Activated T-cell treated with anti-CD3 and anti-CD28 coated beads, Interleukin-2, amount 50 U/mL, for 24 hours (primary cell): ENCODE data around the gene C5orf47.
A peak's percentile ranks its signal among the peaks of the same experiment; 100 is the strongest.

Source experiments
- DNase-seq: peaks from one replicate; pipeline ENCODE4 v3.0.0-alpha.2; 2020
- H3K27ac Mint-ChIP-seq: 2 replicates; pipeline ENCODE4 v1.8.0; 2020; ENCODE audit warnings: mild to moderate bottlenecking, mixed read lengths
- H3K27me3 Mint-ChIP-seq: 2 replicates; pipeline ENCODE4 v1.8.0; 2020; ENCODE audit warnings: mixed read lengths
- H3K36me3 Mint-ChIP-seq: 2 replicates; pipeline ENCODE4 v1.8.0; 2020; ENCODE audit warnings: low read depth, mixed read lengths
- H3K4me1 Mint-ChIP-seq: 2 replicates; pipeline ENCODE4 v1.8.0; 2020; ENCODE audit warnings: low read depth, mixed read lengths
- H3K4me3 Mint-ChIP-seq: 2 replicates; pipeline ENCODE4 v1.8.0; 2020; ENCODE audit warnings: mild to moderate bottlenecking, moderate library complexity, mixed read lengths
- H3K9me3 Mint-ChIP-seq: 2 replicates; pipeline ENCODE4 v1.8.0; 2020; ENCODE audit warnings: mixed read lengths

C5orf47 gene

DNA sequence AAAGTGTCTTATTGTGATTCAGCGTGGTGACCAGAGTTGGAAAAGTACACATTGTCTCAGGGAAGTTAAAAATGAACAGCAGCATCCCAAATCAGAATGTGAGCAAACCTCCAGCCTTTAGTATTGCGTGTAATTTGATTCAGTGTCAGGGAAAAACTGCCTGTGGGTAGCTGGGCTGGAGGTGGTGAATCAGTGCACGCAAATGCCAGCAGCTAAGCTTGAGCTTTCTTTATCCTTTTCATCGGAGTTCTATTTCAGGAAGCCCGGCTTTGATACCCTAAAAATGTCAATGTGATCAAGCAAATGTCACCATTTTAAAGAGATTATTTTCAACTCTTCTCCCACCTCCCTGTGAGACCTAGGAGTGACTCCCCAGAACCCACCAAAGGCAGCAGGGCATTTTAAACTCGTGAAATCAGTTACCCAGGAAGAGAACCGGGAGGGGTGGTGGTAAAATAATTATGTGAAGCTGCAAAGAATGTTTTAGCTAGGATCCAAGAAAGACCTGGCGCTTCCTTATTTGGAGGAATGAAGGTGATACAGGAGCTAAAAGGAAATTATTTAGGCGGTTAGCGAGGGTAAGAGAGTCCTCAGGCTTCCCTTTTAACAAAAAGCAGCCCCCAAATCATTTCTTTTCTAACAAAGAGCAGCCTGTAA lies 25.7 kb upstream of the C5orf47 start:
- Mint-ChIP-seq H3K4me3 (no peak overlapping the region), H3K36me3 (peaks cover 4% of the 10 kb centered on the region), H3K9me3 (no peaks in the 10 kb centered on the region), H3K27ac (no peak overlapping the region), H3K27me3 (no peaks in the 10 kb centered on the region), H3K4me1 (peaks cover 18% of the 10 kb centered on the region)
- no peak for DNase-seq

DNA sequence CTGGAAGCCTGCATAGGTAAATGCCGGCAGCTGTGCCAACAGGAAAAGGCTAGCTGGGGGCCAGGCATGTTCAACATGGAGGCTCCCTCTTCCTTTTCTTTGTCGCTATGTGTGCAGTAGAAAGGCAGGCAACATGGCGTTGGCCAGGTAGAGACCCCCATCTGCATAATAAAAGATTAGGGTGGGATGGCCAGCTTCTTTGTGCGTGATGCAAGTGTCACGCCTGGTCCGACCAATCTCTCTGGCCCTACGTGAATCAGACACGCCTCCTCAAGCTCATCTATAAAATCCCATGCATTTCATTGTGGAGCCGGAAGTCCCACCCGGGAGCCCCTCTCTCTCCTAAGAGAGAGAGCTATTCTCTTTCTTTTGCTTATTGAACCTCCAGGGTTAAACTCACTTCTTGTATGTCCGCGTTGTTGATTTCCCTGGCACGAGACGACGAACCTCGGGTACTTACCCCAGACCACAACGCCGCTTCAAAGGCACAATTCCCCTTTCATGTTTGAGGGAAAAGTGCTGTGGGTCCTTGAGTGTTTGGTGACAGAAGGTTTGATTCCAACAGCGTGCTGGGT lies 25.0 kb upstream of the C5orf47 start:
- Mint-ChIP-seq H3K36me3 (peaks cover 4% of the 10 kb centered on the region), H3K27me3 (no peaks in the 10 kb centered on the region), H3K4me3 (peak overlapping the region; percentile 1), H3K4me1 (peaks cover 18% of the 10 kb centered on the region), H3K27ac (no peak overlapping the region), H3K9me3 (no peaks in the 10 kb centered on the region)
- no peak for DNase-seq

DNA sequence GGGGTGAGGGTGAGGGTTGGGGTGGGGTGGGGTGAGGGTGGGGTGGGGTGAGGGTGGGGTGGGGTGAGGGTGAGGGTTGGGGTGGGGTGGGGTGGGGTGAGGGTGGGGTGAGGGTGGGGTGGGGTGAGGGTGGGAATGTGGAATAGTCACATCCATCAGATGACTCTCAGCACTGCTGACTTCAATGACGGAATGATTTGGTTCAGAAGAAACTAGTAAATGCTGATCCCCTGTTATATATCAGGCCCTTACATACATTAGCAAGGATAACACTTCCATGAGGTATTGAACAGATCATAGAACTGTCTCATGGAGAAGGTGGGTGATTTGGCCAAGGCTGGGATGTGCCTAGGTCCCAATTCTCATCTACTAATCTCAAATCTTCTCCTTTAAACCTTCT lies 24.5 kb upstream of the C5orf47 start:
- Mint-ChIP-seq H3K9me3 (no peaks in the 10 kb centered on the region), H3K4me1 (peaks cover 18% of the 10 kb centered on the region), H3K36me3 (no peaks in the 10 kb centered on the region), H3K4me3 (no peak overlapping the region), H3K27me3 (no peaks in the 10 kb centered on the region), H3K27ac (no peak overlapping the region)
- DNase-seq: no peak

DNA sequence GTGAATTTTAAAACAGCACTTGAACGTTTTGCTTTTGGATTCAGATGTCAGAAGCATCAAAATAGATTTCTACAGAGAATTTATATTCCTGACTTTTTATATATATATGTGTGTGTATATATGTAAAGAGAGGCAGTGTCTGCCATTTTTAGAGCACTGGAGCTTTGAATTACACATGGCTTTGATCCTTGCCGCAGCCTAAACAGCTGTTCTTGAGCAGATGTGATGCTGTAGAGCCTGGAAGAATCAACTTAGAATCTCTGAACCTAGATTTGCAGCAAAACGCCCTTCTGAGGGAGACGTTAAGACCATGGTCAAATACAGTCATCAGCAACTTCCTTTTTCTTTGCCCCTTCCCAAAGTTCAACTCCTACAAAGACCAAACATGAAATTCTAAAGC lies 21.7 kb upstream of the C5orf47 start:
- no peaks in the 10 kb centered on the region for H3K36me3 Mint-ChIP-seq

GRCh38 chr5:173968154-173968797 lies 20.7 kb upstream of the C5orf47 start:
- DNase-seq: no peak
- Mint-ChIP-seq H3K36me3 (no peaks in the 10 kb centered on the region), H3K27me3 (peaks cover 9% of the 10 kb centered on the region), H3K27ac (no peak overlapping the region), H3K4me1 (peaks cover 22% of the 10 kb centered on the region), H3K9me3 (no peaks in the 10 kb centered on the region), H3K4me3 (no peak overlapping the region)

More for the DNA sequence above, 21.7 kb upstream of the C5orf47 start:
- no peak for DNase-seq
- Mint-ChIP-seq H3K4me3 (no peak overlapping the region), H3K27ac (no peak overlapping the region), H3K4me1 (peaks cover 18% of the 10 kb centered on the region), H3K27me3 (peaks cover 4% of the 10 kb centered on the region), H3K9me3 (no peaks in the 10 kb centered on the region)

DNA sequence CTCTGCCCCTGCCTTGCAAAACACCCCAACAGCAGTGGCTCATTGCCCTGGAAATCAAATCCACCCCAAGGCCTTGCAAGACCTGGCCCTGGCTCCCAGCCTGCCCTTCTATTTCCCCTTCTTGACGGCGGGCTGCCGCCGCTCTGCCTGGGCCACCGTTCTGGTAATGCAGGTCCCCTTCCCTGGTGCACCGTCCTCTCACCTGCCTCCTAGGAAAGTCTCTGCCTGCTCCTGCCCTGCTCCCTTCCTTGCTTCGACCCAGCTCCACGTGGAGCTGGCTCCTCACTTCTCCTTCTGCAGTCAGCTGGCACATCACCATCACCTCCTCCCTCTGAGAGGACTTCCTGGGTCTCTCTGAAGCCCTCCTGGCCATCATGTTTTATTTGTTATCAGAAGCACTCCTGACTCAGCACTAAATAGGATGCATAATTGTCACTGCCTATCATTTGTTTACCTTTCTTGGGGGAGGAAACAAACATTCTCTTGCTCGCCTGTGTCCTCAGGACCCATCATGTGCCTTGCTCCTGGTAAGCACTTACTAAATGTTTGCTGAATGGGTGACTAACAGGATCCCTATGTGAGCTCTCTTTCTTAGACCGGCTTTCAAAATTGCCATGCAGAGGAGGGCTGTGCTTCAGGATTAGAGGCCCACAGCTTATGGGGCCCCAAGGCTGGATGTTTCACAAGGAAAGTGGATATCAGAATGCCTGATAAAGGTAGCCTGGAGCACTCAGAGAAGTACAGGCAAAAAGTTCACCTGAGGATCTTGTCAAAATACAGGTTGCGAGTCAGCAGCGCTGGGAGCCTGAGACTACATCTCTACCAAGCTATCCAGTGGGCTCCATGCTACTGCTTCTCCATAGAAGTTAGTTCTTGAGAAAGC lies 19.6 kb upstream of the C5orf47 start:
- Mint-ChIP-seq H3K4me1 (peaks cover 22% of the 10 kb centered on the region), H3K27ac (no peak overlapping the region), H3K4me3 (no peak overlapping the region), H3K36me3 (no peaks in the 10 kb centered on the region), H3K27me3 (peaks cover 15% of the 10 kb centered on the region), H3K9me3 (no peaks in the 10 kb centered on the region)
- no peak for DNase-seq

- Mint-ChIP-seq H3K9me3 (no peaks in the 10 kb centered on the region), H3K36me3 (no peaks in the 10 kb centered on the region), H3K27me3 (peaks cover 16% of the 10 kb centered on the region), H3K4me3 (no peak overlapping the region), H3K4me1 (peaks cover 13% of the 10 kb centered on the region), H3K27ac (no peak overlapping the region)
- DNase-seq: no peak
Measured at GRCh38 chr5:173970878-173971650, 17.9 kb upstream of the C5orf47 start.

DNA sequence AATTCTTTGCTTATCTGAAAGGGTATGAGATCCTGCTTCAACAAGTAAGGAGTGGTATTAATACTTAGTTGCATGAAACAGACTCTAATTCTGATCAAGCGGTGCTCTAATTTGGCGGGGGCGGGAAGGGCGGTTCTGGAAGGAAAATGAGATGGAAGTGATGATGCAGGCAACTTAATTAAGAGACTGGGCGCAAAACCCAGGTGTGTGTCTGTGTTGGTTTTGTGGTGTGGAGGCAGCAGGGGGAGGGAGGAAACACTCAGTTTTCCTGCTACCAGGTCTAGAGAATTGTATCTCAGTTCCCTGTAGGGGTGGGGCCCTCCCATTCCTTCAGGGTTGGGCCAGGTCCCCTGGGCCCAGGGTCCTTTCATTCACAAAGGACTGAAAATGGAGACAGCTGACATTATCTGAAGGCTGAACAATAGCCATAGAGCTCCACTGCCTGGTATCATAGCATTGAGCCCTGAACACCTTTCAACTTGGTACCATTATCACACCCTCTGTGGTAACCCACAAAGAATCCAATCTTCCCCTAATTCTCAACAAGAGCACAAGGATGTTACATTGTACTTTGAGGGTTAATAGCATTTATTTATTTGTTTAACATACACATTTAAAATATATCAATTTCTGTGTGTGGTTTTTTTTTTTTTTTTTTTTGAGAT lies 17.2 kb upstream of the C5orf47 start:
- Mint-ChIP-seq H3K36me3 (no peaks in the 10 kb centered on the region), H3K4me1 (peaks cover 13% of the 10 kb centered on the region), H3K9me3 (no peaks in the 10 kb centered on the region), H3K27me3 (peaks cover 18% of the 10 kb centered on the region), H3K4me3 (no peak overlapping the region), H3K27ac (no peak overlapping the region)
- no peak for DNase-seq

- H3K27me3 Mint-ChIP-seq: peaks cover 22% of the 10 kb centered on the region
- peaks cover 13% of the 10 kb centered on the region for H3K4me1 Mint-ChIP-seq
- H3K27ac Mint-ChIP-seq: no peak overlapping the region
- no peaks in the 10 kb centered on the region for H3K36me3 Mint-ChIP-seq
- H3K4me3 Mint-ChIP-seq: no peak overlapping the region
- H3K9me3 Mint-ChIP-seq: no peaks in the 10 kb centered on the region
- DNase-seq: no peak
Measured at GRCh38 chr5:173972607-173972924, 16.4 kb upstream of the C5orf47 start.

DNA sequence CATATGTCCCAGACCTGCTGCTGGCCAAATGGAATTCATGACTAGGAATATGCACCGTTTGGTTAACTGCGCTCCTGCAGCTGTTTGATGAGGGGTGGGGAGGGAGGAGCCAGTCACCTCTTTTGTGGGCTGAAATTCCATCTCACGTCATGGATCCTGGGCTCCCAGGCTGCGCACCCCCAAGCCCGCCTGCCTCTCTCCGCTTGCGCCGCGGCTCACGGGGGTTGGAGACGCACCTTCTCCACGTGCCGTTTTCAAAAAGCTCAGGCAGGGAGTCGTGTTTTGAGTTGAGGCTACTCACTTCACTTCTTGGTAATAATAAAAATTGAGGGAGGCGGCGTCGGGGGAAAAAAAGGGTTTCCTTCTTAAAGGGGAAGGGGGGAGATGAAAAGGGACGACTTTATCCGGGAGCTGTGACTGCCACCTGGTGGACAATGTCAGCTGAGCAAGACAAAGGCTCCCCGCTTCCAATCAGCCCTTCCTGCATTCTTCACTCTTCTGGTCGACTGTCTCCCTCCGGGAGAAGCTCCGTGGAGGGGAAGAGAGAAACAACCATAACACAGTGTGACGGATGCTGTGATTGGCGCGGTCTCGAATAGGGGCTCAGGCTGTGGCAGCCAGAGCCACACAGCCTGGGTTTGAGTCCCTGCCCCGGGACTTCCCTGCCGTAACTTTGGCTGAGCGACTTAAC lies 15.9 kb upstream of the C5orf47 start:
- Mint-ChIP-seq H3K4me3 (peak overlapping the region; percentile 74), H3K27me3 (peaks cover 26% of the 10 kb centered on the region), H3K4me1 (peaks cover 13% of the 10 kb centered on the region), H3K36me3 (no peaks in the 10 kb centered on the region), H3K27ac (no peak overlapping the region), H3K9me3 (no peaks in the 10 kb centered on the region)
- peak; percentile 83 for DNase-seq

GRCh38 chr5:173973616-173973969 lies 15.4 kb upstream of the C5orf47 start:
- Mint-ChIP-seq H3K4me1 (peaks cover 13% of the 10 kb centered on the region), H3K4me3 (peak overlapping the region; percentile 74), H3K27ac (no peak overlapping the region), H3K36me3 (no peaks in the 10 kb centered on the region), H3K9me3 (no peaks in the 10 kb centered on the region), H3K27me3 (peaks cover 29% of the 10 kb centered on the region)
- DNase-seq: no peak

- H3K36me3 Mint-ChIP-seq: no peaks in the 10 kb centered on the region
- no peaks in the 10 kb centered on the region for H3K9me3 Mint-ChIP-seq
- H3K4me1 Mint-ChIP-seq: peaks cover 13% of the 10 kb centered on the region
- H3K27ac Mint-ChIP-seq: no peak overlapping the region
- H3K4me3 Mint-ChIP-seq: no peak overlapping the region
- peaks cover 32% of the 10 kb centered on the region for H3K27me3 Mint-ChIP-seq
- no peak for DNase-seq
Measured at GRCh38 chr5:173974688-173975239, 14.2 kb upstream of the C5orf47 start.

GRCh38 chr5:173981185-173981761 lies 7.7 kb upstream of the C5orf47 start:
- no peaks in the 10 kb centered on the region for H3K36me3 Mint-ChIP-seq
- no peak overlapping the region for H3K4me3 Mint-ChIP-seq
- no peak for DNase-seq
- H3K27ac Mint-ChIP-seq: no peak overlapping the region
- no peaks in the 10 kb centered on the region for H3K4me1 Mint-ChIP-seq
- H3K27me3 Mint-ChIP-seq: peaks cover 51% of the 10 kb centered on the region
- H3K9me3 Mint-ChIP-seq: peaks cover 4% of the 10 kb centered on the region
